RWPE1 (cell line): ENCODE measurements around the gene CNBD2.
"Not testable (repeated sequence)": the region's sequence is repeated elsewhere in the genome, so short reads cannot be mapped to it uniquely, and the experiment has no call there.

Experiments used
- CTCF ChIA-PET: fragments of 350-600 bp; sonication (Branson Sonifier 250); formaldehyde crosslinking; extraction: SDS; loops from one replicate; lab custom pipeline; 2021; lab: Yijun Ruan, JAX
- POLR2A ChIA-PET: fragments of 400-600 bp; formaldehyde crosslinking; extraction: SDS; loops from one replicate; lab custom pipeline; 2020; ENCODE audit warnings: antibody characterized with exemption; ENCODE audit not compliant: low non-redundant PET; lab: Yijun Ruan, JAX
- DNase-seq: peaks from one replicate; pipeline ENCODE4 v3.0.0; 2012; ENCODE audit warnings: low spot score
- H3K27ac ChIP-seq: fragments of 450-650 bp; 2 replicates; pipeline ENCODE4 v1.5.1; 2017
- TF ChIP-seq, protein P1 (sequence below): fragments of 450-650 bp; conservative IDR thresholded peaks from 2 replicates; pipeline ENCODE4 v1.5.1; 2017; ENCODE audit warnings: low read depth, mild to moderate bottlenecking

The CNBD2 gene

DNA sequence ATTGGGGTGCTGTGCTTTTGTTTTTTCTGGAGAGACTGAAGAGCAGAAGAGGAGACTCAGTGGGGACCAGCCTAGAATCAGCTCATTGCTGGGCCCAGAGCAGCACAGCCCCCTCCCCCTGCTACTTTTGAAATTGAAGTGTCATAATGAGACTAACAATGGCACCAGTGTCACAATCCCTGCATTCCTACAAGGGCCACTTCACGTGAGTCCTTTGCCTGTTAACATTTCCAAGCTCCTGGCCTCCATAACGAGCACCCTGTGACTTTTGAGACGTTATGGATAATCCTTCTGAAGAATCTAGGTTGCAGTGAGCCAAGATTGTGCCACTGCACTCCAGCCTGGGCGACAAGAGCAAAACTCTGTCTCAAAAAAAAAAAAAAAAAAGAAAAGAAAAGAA lies 41.7 kb downstream of the CNBD2 start:
- no peak overlapping the region for H3K27ac ChIP-seq
- POLR2A ChIA-PET: no interaction called here
- DNase-seq: no peak
- TF ChIP-seq, protein P1, sequence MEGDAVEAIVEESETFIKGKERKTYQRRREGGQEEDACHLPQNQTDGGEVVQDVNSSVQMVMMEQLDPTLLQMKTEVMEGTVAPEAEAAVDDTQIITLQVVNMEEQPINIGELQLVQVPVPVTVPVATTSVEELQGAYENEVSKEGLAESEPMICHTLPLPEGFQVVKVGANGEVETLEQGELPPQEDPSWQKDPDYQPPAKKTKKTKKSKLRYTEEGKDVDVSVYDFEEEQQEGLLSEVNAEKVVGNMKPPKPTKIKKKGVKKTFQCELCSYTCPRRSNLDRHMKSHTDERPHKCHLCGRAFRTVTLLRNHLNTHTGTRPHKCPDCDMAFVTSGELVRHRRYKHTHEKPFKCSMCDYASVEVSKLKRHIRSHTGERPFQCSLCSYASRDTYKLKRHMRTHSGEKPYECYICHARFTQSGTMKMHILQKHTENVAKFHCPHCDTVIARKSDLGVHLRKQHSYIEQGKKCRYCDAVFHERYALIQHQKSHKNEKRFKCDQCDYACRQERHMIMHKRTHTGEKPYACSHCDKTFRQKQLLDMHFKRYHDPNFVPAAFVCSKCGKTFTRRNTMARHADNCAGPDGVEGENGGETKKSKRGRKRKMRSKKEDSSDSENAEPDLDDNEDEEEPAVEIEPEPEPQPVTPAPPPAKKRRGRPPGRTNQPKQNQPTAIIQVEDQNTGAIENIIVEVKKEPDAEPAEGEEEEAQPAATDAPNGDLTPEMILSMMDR: no peak
- CTCF ChIA-PET: interaction anchor here (0.6 to 0.7 kb wide), 4 partner anchors 9 to 50 kb away, joined by 3 to 7 read pairs (median 4); no protein-coding TSS in a partner anchor

DNA sequence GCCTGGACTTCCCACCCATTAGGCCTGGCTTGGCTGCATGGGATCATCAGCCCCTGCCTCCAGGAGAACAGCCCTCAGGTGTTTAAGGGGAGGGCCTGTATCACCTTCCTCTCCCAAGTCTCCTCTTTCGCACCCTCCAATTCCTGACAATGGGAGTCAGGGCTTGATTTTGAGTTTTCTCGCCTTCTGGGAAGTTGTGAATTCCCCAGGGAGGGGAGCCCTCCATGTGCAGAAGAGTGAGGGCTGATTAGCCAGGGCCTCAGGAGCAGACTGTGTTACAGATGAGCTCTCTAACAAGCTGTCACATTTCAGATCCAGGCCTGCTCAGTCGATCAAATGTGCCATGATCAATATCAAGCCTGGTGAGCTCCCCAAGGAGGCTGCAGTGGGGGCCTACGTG lies 42.4 kb downstream of the CNBD2 start:
- TF ChIP-seq, protein P1: no peak
- CTCF ChIA-PET: interaction anchor here (0.6 to 1.7 kb wide), 2 partner anchors 18 to 50 kb away, joined by 6 read pairs; no protein-coding TSS in a partner anchor
- no peak overlapping the region for H3K27ac ChIP-seq
- no peak for DNase-seq
- POLR2A ChIA-PET: no interaction called here

DNA sequence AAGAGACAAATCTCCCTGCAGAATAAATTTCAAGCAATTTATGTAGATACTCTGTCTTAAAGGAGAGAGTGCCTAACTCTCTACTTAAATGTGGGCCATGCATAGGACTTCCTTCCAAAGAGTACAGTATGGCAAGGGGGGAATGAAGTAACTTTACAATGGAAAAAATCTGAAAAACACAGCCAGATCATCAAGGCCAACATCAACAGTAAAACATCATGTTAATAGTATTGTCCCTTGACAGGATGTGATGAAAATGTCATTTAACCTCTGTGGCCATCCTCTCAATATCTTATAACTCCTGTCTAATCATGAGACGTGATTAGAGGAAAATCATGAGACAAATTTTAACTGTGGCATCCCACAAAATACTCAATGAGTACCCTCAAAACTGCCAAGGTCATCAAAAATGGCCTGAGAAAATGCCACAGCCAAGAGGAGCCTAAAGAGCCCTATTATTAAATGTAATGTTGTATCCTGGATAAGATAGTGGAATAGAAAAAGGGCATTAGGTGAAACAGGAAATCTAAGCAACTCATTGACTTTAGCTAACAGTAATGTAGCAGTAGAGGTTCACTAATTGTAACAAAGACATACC lies 47.5 kb downstream of the CNBD2 start:
- no peak for DNase-seq
- ChIA-PET POLR2A (no interaction called here), CTCF (interaction anchor here (0.6 kb wide), 1 partner anchor 22 kb away, joined by 3 read pairs; no protein-coding TSS in a partner anchor)
- H3K27ac ChIP-seq: no peak overlapping the region
- TF ChIP-seq, protein P1: no peak

DNA sequence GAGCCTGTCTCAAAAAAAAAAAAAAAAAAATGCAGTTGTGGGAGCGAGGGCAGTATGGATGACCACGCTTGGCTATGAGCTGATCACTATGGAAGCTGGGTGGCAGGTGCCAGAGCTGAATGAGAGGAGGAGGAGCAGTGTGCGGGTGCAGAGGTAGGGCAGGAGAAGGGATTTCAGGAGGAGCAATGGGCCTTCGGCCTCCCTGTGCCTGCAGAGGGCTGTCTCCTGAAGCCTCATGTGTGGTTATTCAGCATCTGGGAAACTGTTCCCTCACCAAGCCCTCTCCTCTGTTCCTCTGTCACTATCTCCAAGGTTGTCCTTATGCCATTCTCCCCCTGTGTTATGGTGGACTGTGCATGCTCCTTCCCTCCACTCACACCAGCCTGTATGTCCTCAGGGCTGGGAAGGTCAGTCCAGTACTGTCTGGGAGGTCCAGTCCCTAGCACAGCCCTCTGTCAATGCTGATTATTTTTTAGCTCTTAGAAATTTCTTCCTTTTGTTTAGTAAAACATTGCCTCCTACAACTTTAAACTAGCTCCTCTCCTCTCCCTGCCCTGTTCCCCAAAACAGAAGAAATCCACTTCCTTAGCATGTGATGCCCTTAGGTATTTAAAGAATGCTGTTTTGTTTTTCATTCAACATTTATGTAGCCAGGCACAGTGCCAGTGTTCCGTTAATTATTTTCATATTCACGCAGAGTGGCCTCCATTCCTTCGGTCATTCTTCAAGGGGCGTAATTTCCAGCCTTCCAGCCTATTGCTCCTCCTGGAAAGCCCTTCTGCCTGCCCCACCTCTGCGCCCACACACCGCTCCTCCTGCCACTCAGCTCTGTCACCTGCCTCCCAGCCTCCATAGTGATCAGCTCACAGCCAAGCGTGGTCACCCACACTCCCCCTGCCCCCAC lies 48.9 kb downstream of the CNBD2 start:
- TF ChIP-seq, protein P1: no peak
- DNase-seq: peak; percentile 53
- CTCF ChIA-PET: interaction anchor here (0.6 to 0.7 kb wide), 3 partner anchors 17 to 624 kb away, joined by 4 to 5 read pairs (median 5); no protein-coding TSS in a partner anchor
- peak overlapping the region; percentile 53 for H3K27ac ChIP-seq
- POLR2A ChIA-PET: interaction anchor here (0.7 kb wide), 1 partner anchor 97 kb away, joined by 8 read pairs; no protein-coding TSS in a partner anchor

DNA sequence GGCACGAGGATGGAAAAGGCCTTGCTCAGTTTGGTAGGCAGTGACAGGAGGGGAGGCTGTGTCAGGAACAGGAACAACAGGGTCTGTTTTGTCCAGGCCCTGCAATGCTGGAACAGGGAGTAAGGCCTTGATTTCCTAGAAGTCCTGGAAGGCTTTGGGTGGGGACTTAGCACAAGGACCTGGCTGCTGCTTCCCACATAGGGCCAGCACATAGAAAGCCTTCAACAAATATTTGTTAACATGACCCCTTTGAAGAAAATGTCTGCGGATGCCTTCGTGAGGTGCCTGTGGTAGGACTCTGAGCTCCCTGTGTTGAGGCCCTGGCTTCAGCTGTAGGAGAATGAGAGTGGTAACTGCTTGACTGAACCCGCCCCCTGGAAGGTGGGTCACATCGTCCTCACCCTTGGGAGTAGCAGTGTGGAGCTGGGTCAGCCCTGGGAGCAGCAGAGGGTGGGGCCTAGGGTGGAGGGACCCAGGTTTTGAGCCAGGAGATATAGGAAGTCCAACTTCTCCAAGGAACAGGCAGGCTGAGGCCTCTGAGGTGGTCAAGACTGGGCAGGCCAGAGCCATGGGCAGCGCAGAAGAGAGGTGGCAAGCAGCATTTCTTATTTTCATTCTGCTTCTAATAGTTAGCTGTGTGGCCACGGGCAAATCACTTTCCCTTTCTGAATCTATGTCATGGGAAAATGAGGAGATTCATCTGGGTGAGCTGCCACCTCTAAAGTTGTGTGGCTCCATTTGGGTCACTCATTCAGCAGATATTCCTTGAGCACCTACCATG lies 50.0 kb downstream of the CNBD2 start:
- TF ChIP-seq, protein P1: no peak
- DNase-seq: no peak
- CTCF ChIA-PET: interaction anchor here (0.9 to 1.3 kb wide), 2 partner anchors 25 to 120 kb away, joined by 3 to 4 read pairs; no protein-coding TSS in a partner anchor
- POLR2A ChIA-PET: no interaction called here
- peak overlapping the region; percentile 53 for H3K27ac ChIP-seq

DNA sequence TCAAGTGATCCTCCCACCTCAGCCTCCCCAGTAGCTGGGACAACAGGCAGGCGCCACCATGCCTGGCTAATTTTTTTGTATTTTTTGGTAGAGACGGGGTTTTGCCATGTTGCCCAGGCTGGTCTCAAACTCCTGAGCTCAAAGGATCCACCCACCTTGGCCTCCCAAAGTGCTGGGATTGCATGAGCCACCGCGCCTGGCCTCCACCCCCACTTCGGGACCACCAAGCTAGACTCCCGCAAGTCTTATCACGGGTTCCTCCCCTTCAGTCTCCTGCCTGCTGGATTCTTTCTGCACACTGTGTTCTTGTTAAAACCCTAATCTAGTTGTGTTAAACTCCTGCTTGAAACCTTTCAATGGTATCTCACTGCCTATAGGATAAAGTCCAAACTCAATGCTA lies 57.7 kb downstream of the CNBD2 start:
- CTCF ChIA-PET: interaction anchor here (0.6 kb wide), 1 partner anchor 36 kb away, joined by 3 read pairs; no protein-coding TSS in a partner anchor
- H3K27ac ChIP-seq, POLR2A ChIA-PET, DNase-seq: not testable (repeated sequence)
